Vagina (tissue), 2 donors: ENCODE data around the gene CYFIP1. TPM values are rescaled to one million over a fixed set of nuclear protein-coding genes. Genes with fewer than 3 reads are reported as not detected.
A peak's percentile ranks its signal among the peaks of the same experiment; 100 is the strongest.

Experiments used
- DNase-seq, 2 donors: peaks; one replicate each; pipeline ENCODE4 v3.0.0-alpha.2; 2017; ENCODE audit errors: extremely low spot score in 2 of 2
- H3K27ac ChIP-seq: fragments of 200-600 bp; sonication (generic); one replicate; pipeline ENCODE4 v1.5.1; 2019
- H3K27me3 ChIP-seq: fragments of 200-600 bp; sonication (generic); one replicate; pipeline ENCODE4 v1.5.1; 2019
- H3K36me3 ChIP-seq, 2 donors: fragments of 200-600 bp; sonication (generic); one replicate each; pipeline ENCODE4 v1.5.1; 2017 to 2019
- H3K4me1 ChIP-seq: fragments of 200-600 bp; sonication (generic); one replicate; pipeline ENCODE4 v1.5.1; 2019
- H3K4me3 ChIP-seq, 2 donors: fragments of 200-600 bp; sonication (generic); 1 replicate in 1 of 2; 2 replicates in 1 of 2; pipeline ENCODE4 v1.5.1; 2016 to 2019
- H3K9me3 ChIP-seq: fragments of 200-600 bp; sonication (generic); one replicate; pipeline ENCODE4 v1.5.1; 2019
- CTCF ChIP-seq, 3 experiments: fragments of 450-650 bp in 2 of 3; fragments of 200-600 bp in 1 of 3; sonication (generic) in 1 of 3; IDR thresholded peaks; one replicate each; pipeline ENCODE4 v1.5.1; 2017 to 2019; ENCODE audit warnings: antibody characterized with exemption in 3 of 3, mild to moderate bottlenecking in 2 of 3, moderate library complexity in 2 of 3
- POLR2A ChIP-seq, 2 donors: fragments of 450-650 bp; IDR thresholded peaks; one replicate each; pipeline ENCODE4 v1.6.1; 2017; ENCODE audit warnings: antibody characterized with exemption in 2 of 2, mild to moderate bottlenecking in 2 of 2, moderate library complexity in 2 of 2
- POLR2AphosphoS5 ChIP-seq, 2 donors: sonication (generic); formaldehyde crosslinking; IDR thresholded peaks; one replicate each; pipeline ENCODE4 v1.9.0; 2017; ENCODE audit warnings: antibody characterized with exemption in 2 of 2, mild to moderate bottlenecking in 2 of 2, low read depth in 1 of 2; ENCODE audit not compliant: insufficient read depth in 1 of 2
- intact Hi-C: fragments of 100-400 bp; cut with DNase I; formaldehyde crosslinking; loops from one replicate; pipeline ENCODE4 v1.15.1; 2023
- total RNA-seq: library from RNA; depleted of rRNA; stranded (reverse); fragments of >200 nt; gene quantifications from one replicate; pipeline ENCODE4 v1.2.3, GENCODE V29; 2016

CYFIP1 gene
- total RNA-seq, 1 donor from 2014 or later = 101 TPM

- no peak for DNase-seq
- H3K27ac ChIP-seq = no peak overlapping the region
- H3K36me3 ChIP-seq = no peaks in the 10 kb centered on the region
- no peak overlapping the region for H3K4me3 ChIP-seq
- intact Hi-C loops = no loop called here
- H3K4me1 ChIP-seq = peaks cover 33% of the 10 kb centered on the region
- no peaks in the 10 kb centered on the region for H3K27me3 ChIP-seq
- TF ChIP-seq CTCF (IDR thresholded peaks at IDR 0.05) = no peak
- TF ChIP-seq POLR2AphosphoS5 (IDR thresholded peaks at IDR 0.05; ENCODE audit: insufficient read depth in 1 of 2, low read depth in 1 of 2) = no peak
- no peak for TF ChIP-seq POLR2A (IDR thresholded peaks at IDR 0.05)
- no peaks in the 10 kb centered on the region for H3K9me3 ChIP-seq
Observed at GRCh38 chr15:22968366-22968765, 11.8 kb downstream of the CYFIP1 start.

GRCh38 chr15:22967084-22967770 lies 12.9 kb downstream of the CYFIP1 start:
- H3K36me3 ChIP-seq = no peaks in the 10 kb centered on the region
- no peaks in the 10 kb centered on the region for H3K9me3 ChIP-seq
- no peak overlapping the region for H3K27ac ChIP-seq
- no peak for DNase-seq
- peaks cover 42% of the 10 kb centered on the region for H3K4me1 ChIP-seq
- no peak overlapping the region for H3K4me3 ChIP-seq
- TF ChIP-seq CTCF (IDR thresholded peaks at IDR 0.05) (no peak), POLR2AphosphoS5 (IDR thresholded peaks at IDR 0.05; ENCODE audit: insufficient read depth in 1 of 2, low read depth in 1 of 2) (no peak), POLR2A (IDR thresholded peaks at IDR 0.05) (no peak)
- no peaks in the 10 kb centered on the region for H3K27me3 ChIP-seq
- intact Hi-C loops = no loop called here

- no peak for TF ChIP-seq POLR2A (IDR thresholded peaks at IDR 0.05)
- no peak for TF ChIP-seq POLR2AphosphoS5 (IDR thresholded peaks at IDR 0.05; ENCODE audit: insufficient read depth in 1 of 2, low read depth in 1 of 2)
- no peak for TF ChIP-seq CTCF (IDR thresholded peaks at IDR 0.05)
- H3K4me1 ChIP-seq = peaks cover 49% of the 10 kb centered on the region
- no peaks in the 10 kb centered on the region for H3K36me3 ChIP-seq
- H3K4me3 ChIP-seq = no peak overlapping the region
- no peak for DNase-seq
- no peaks in the 10 kb centered on the region for H3K27me3 ChIP-seq
- H3K9me3 ChIP-seq = no peaks in the 10 kb centered on the region
- intact Hi-C loops = no loop called here
- H3K27ac ChIP-seq = no peak overlapping the region
Observed at GRCh38 chr15:22966321-22967083, 13.7 kb downstream of the CYFIP1 start.

- H3K4me1 ChIP-seq = peaks cover 75% of the 10 kb centered on the region
- H3K27ac ChIP-seq = peak overlapping the region; percentile 74
- DNase-seq = no peak
- no peak overlapping the region for H3K4me3 ChIP-seq
- no peaks in the 10 kb centered on the region for H3K36me3 ChIP-seq
- TF ChIP-seq POLR2A (IDR thresholded peaks at IDR 0.05) (no peak), CTCF (IDR thresholded peaks at IDR 0.05) (no peak), POLR2AphosphoS5 (IDR thresholded peaks at IDR 0.05; ENCODE audit: insufficient read depth in 1 of 2, low read depth in 1 of 2) (no peak)
- intact Hi-C loops = no loop called here
- no peaks in the 10 kb centered on the region for H3K9me3 ChIP-seq
- no peaks in the 10 kb centered on the region for H3K27me3 ChIP-seq
Observed at GRCh38 chr15:22963641-22964040, 16.5 kb downstream of the CYFIP1 start.

- Histone ChIP-seq H3K27me3 (no peaks in the 10 kb centered on the region), H3K36me3 (no peaks in the 10 kb centered on the region), H3K4me1 (peaks cover 69% of the 10 kb centered on the region), H3K4me3 (no peak overlapping the region), H3K27ac (peak overlapping the region; percentile 74), H3K9me3 (no peaks in the 10 kb centered on the region)
- TF ChIP-seq CTCF (IDR thresholded peaks at IDR 0.05) (no peak), POLR2AphosphoS5 (IDR thresholded peaks at IDR 0.05; ENCODE audit: insufficient read depth in 1 of 2, low read depth in 1 of 2) (no peak), POLR2A (IDR thresholded peaks at IDR 0.05) (no peak)
- DNase-seq = no peak
- intact Hi-C loops = no loop called here
Observed at GRCh38 chr15:22962611-22963010, 17.6 kb downstream of the CYFIP1 start.
